AG04449 (cell line): Measurements from ENCODE around the gene SLC38A1.

Source experiments
- CTCF ChIA-PET: fragments of 350-600 bp; formaldehyde crosslinking; extraction: SDS; loops from one replicate; lab custom pipeline; 2021; ENCODE audit warnings: antibody characterized with exemption; lab: Yijun Ruan, JAX
- POLR2A ChIA-PET: fragments of 400-600, 350-600 bp; formaldehyde crosslinking; extraction: SDS; loops from one replicate; lab custom pipeline; 2020; ENCODE audit warnings: antibody characterized with exemption, inconsistent platforms; lab: Yijun Ruan, JAX
- DNase-seq: peaks from one replicate; pipeline ENCODE4 v3.0.0-alpha.2; 2010; ENCODE audit warnings: low read depth, low spot score
- H3K4me3 ChIP-seq: 2 replicates; pipeline ENCODE4 v1.5.1; 2011; ENCODE audit warnings: low read depth, mild to moderate bottlenecking, control low read depth, low read length
- CTCF ChIP-seq: IDR thresholded peaks from one replicate; pipeline ENCODE4 v1.5.1; 2011; ENCODE audit warnings: mild to moderate bottlenecking, moderate library complexity, low read length, control low read depth, inconsistent platforms; ENCODE audit not compliant: insufficient read depth; ENCODE audit errors: missing control alignments

Gene SLC38A1

GRCh38 chr12:46276756-46277155, 7.9 kb upstream of the SLC38A1 start:
- no peak for DNase-seq
- CTCF ChIA-PET = no interaction called here
- POLR2A ChIA-PET = no interaction called here
- no peak overlapping the region for H3K4me3 ChIP-seq
- no peak for TF ChIP-seq CTCF

- CTCF ChIA-PET = interaction anchor here (0.7 kb wide), 1 partner anchor 9 kb away, joined by 3 read pairs; no protein-coding TSS in a partner anchor
- no peak overlapping the region for H3K4me3 ChIP-seq
Observed at GRCh38 chr12:46271863-46272262, 3.0 kb upstream of the SLC38A1 start.

DNA sequence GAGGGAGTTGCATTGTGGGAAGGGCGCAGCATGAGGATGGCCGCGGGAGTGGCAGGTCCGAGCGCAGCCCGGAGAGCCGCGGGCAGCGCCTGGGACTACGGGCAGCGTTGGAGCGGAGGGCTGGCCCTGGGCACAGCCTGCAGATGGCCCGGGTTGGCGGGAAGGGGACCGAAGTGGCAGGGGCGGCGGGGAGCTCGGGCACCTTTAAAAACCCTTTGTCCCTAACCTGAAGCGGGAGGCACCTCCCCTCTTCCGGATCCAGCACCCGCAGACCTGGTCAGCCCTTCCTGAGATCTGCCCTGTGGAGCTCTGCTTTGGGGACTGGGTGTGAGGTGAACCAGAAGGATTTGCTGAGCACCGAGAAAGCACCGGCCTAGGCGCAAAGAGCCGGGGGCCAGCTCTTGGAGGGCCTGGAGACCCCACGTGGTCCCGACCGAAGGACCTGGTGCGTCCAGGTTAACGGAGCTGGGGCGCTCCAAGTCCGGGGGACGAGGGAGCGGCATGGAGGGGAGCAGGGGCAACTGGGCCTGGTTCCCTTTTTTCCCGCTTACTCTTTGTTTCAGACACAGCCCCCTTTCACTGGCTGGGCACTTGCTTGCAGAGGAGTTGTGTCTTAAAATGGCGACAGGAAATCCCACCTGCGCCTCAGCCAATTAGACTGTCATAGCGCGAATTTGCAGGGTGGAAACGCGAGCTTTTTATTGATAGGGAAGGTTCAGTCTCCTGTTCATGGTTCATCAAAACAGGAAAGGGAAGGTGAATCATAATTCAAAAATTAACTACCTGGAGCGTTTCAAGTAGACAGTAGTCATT, 792 bp upstream of the SLC38A1 start:
- DNase-seq = no peak
- ChIA-PET CTCF (interaction anchor here (1.4 to 1.6 kb wide), 2 partner anchors 32 to 145 kb away, joined by 4 to 6 read pairs; no protein-coding TSS in a partner anchor), POLR2A (interaction anchor here (0.7 kb wide), 1 partner anchor 144 kb away, joined by 4 read pairs; no protein-coding TSS in a partner anchor)
- TF ChIP-seq CTCF = no peak
- peak overlapping the region; percentile 85 for H3K4me3 ChIP-seq

More at GRCh38 chr12:46271863-46272262, 3.0 kb upstream of the SLC38A1 start:
- no peak for TF ChIP-seq CTCF
- POLR2A ChIA-PET = no interaction called here
- DNase-seq = no peak

DNA sequence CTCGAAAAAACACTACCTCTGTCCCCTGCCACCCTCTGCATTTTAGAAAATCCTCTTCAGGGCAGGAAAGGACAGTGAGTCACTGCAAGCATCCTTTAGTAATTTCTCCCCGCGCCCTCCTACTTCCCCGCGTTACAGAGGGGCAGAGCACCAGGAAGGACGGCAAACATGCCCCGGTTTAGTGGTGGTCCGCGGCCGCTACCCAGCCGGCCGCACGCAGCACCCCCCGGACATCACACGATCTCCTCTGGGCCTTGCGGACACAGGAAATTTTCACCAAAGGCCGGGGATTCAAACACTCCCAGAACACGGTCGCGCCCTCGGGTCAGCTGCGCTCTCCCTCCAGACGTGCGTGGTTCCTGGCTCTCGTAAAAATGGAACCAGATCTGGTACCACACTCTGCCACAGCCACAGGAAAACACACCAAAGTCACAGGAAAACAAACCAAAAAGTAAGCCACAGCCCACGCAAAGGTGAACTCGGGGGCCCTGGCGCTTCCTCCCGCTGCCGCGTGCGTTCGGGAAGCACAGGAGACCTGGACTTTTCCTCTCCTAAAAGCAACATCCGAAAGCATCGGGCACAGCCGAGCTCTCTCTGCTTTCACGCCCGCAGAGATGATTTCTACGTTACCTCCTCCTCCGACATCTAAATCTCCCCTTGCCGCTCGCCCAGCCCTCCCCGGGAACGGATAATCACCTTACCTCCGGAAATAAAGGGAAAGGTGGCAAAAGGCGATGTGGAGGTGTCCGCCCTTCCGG, 839 bp downstream of the SLC38A1 start:
- no peak for DNase-seq
- H3K4me3 ChIP-seq = peak overlapping the region; percentile 85
- no peak for TF ChIP-seq CTCF
- ChIA-PET CTCF (interaction anchor here (0.9 kb wide), 1 partner anchor 8 kb away, joined by 3 read pairs; no protein-coding TSS in a partner anchor), POLR2A (no interaction called here)

DNA sequence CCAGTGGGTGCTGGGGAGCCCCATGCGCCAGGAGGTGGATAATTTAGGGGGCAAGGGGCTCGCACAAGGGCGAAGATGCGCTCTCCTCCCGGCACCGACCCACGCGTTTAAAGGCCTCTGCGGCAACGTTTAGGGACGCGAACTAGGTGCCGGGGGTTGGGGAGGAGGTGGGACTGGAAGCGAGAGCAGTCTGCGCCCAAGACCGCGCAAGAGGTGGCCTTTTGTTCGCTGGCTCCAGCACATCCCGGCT, 1.3 kb downstream of the SLC38A1 start:
- no peak for TF ChIP-seq CTCF
- CTCF ChIA-PET = no interaction called here
- peak overlapping the region; percentile 85 for H3K4me3 ChIP-seq
- no peak for DNase-seq
- POLR2A ChIA-PET = no interaction called here
